SK-N-SH treated with all-trans-retinoic acid at 6 μM for 48 hours (cell line): ENCODE data around the gene MACF1.

Experiments used
- ARNTL ChIP-seq: fragments of 450-650 bp; formaldehyde crosslinking; IDR thresholded peaks from 2 replicates; pipeline ENCODE4 v1.5.0; 2020; ENCODE audit warnings: low read depth, mild to moderate bottlenecking, moderate library complexity, borderline replicate concordance
- CSDC2 ChIP-seq: fragments of 250-450 bp; sonication (Bioruptor Pico); IDR thresholded peaks from 2 replicates; pipeline ENCODE4 v1.5.0; 2020; ENCODE audit warnings: mild to moderate bottlenecking, moderate library complexity
- CSRNP3 ChIP-seq: fragments of 250-450 bp; sonication (Bioruptor Pico); IDR thresholded peaks from 2 replicates; pipeline ENCODE4 v1.5.1; 2021; ENCODE audit warnings: mild to moderate bottlenecking, moderate library complexity
- ISL1 ChIP-seq: fragments of 250-450 bp; sonication (Bioruptor Pico); IDR thresholded peaks from 2 replicates; pipeline ENCODE4 v2.1.2; 2022; ENCODE audit warnings: mild to moderate bottlenecking, moderate library complexity
- PATZ1 ChIP-seq: fragments of 250-450 bp; sonication (Bioruptor Pico); IDR thresholded peaks from 2 replicates; pipeline ENCODE4 v1.8.0; 2020; ENCODE audit warnings: mild to moderate bottlenecking, moderate library complexity, borderline replicate concordance
- POU6F1 ChIP-seq: fragments of 250-450 bp; sonication (Bioruptor Pico); IDR thresholded peaks from 2 replicates; pipeline ENCODE4 v1.8.0; 2021; ENCODE audit warnings: low read depth, mild to moderate bottlenecking, moderate library complexity, borderline replicate concordance
- RARB ChIP-seq: fragments of 250-450 bp; sonication (Bioruptor Pico); IDR thresholded peaks from 2 replicates; pipeline ENCODE4 v1.8.0; 2021; ENCODE audit warnings: mild to moderate bottlenecking, moderate library complexity
- SNAI2 ChIP-seq: fragments of 250-450 bp; sonication (Bioruptor Pico); IDR thresholded peaks from 2 replicates; pipeline ENCODE4 v1.5.0; 2020; ENCODE audit warnings: mild to moderate bottlenecking, moderate library complexity
- ZC3H10 ChIP-seq: fragments of 250-450 bp; sonication (Bioruptor Pico); IDR thresholded peaks from 2 replicates; pipeline ENCODE4 v1.5.1; 2021; ENCODE audit warnings: mild to moderate bottlenecking, moderate library complexity
- ZFP30 ChIP-seq: fragments of 450-650 bp; formaldehyde crosslinking; IDR thresholded peaks from 2 replicates; pipeline ENCODE4 v1.5.0; 2022; ENCODE audit warnings: mild to moderate bottlenecking, moderate library complexity
- ZNF565 ChIP-seq: fragments of 450-650 bp; formaldehyde crosslinking; conservative IDR thresholded peaks from 2 replicates; pipeline ENCODE4 v1.5.0; 2020; ENCODE audit warnings: low read depth, mild to moderate bottlenecking, moderate library complexity
- ZNF70 ChIP-seq: fragments of 450-650 bp; formaldehyde crosslinking; IDR thresholded peaks from 2 replicates; pipeline ENCODE4 v1.5.0; 2020; ENCODE audit warnings: mild to moderate bottlenecking, moderate library complexity

GRCh38 chr1:39165488-39165887, 39.0 kb upstream of the MACF1 start:
- TF ChIP-seq SNAI2 (CRISPR knock-in tag), result no peak
- TF ChIP-seq CSRNP3 (CRISPR knock-in tag), result no peak
- TF ChIP-seq PATZ1 (CRISPR knock-in tag), result no peak
- TF ChIP-seq ISL1 (CRISPR knock-in tag), result no peak
- no peak for TF ChIP-seq ZNF70 (CRISPR knock-in tag)
- no peak for TF ChIP-seq ZC3H10 (CRISPR knock-in tag)
- TF ChIP-seq POU6F1, result no peak
- TF ChIP-seq RARB (CRISPR knock-in tag), result no peak
- TF ChIP-seq ZNF565 (CRISPR knock-in tag), result no peak
- TF ChIP-seq ZFP30 (CRISPR knock-in tag), result no peak
- TF ChIP-seq ARNTL (CRISPR knock-in tag), result no peak
- no peak for TF ChIP-seq CSDC2 (CRISPR knock-in tag)
